ENCODE data around the gene CDC42SE1. TPM values are rescaled to one million over a fixed set of nuclear protein-coding genes. Genes with fewer than 3 reads are reported as not detected.
"Not testable (repeated sequence)": the region's sequence is repeated elsewhere in the genome, so short reads cannot be mapped to it uniquely, and the experiment has no call there.

CDC42SE1 gene, protein sequence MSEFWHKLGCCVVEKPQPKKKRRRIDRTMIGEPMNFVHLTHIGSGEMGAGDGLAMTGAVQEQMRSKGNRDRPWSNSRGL
- total RNA-seq (ENCODE audit: unreplicated experiment) = 180 TPM
- long read RNA-seq, transcript CDC42SE1-201 (5 exons, 3,045 nt) = major isoform, 22 of 49 reads
- long read RNA-seq, partial matches to known transcripts = 3 of 49 reads
- long read RNA-seq, other reads (novel, unspliced or antisense) = 21 of 49 reads

DNA sequence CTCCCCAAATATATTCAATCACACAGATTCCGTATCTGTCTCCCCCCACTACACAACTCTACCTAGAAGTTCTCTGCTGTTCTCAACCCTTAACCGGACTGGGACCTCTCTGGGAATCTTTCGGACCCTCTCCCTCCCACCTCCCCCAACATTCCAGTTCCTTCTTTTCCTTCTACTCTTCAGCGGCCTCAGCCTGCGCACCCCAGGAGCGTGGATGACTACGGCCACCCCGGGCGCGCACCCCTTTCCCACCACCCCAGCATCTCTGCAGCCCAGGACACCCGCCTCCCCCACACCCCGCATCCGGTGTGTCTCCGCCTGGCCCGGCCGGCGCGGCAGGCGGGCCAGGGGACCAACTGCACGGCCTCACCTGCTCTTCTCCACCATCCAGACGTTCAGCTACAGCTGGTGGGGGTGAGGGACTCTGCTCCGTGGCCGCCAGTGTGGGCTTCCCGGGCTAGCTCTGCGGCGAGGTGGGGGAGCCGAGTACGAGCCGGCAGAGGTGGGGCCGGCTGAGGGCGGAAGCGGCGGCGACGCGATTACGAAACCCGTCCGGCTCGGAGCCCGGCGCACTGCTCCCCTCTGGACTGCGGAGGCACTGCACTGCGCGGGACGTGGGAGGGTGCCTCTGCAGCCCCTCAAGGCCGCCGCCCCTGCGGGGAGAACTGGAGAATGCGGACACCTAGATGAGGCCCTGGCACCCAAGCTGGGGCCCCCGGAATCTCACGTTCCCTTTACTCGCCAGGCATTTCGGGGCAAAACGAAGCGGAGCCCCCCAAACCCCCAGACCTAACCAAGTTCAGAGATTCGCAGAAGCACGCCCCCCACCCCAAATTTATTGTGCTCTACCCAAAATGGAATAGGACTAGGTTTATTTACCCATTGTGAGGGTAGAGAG lies at the start of gene CDC42SE1:
TSS of gene CDC42SE1 (minus strand) at position 514 of the 898 bp plus-strand sequence. CDS start 3,892 bp downstream, outside the sequence.
- H3K9me3 Mint-ChIP-seq (ENCODE audit: unreplicated experiment) = no peaks in the 10 kb centered on the region
- peak within 1 kb of the TSS; percentile 97 for H3K27ac Mint-ChIP-seq (ENCODE audit: unreplicated experiment)
- peaks cover 10% of the 10 kb centered on the region for H3K27me3 Mint-ChIP-seq (ENCODE audit: unreplicated experiment)
- TF ChIP-seq, protein P1, sequence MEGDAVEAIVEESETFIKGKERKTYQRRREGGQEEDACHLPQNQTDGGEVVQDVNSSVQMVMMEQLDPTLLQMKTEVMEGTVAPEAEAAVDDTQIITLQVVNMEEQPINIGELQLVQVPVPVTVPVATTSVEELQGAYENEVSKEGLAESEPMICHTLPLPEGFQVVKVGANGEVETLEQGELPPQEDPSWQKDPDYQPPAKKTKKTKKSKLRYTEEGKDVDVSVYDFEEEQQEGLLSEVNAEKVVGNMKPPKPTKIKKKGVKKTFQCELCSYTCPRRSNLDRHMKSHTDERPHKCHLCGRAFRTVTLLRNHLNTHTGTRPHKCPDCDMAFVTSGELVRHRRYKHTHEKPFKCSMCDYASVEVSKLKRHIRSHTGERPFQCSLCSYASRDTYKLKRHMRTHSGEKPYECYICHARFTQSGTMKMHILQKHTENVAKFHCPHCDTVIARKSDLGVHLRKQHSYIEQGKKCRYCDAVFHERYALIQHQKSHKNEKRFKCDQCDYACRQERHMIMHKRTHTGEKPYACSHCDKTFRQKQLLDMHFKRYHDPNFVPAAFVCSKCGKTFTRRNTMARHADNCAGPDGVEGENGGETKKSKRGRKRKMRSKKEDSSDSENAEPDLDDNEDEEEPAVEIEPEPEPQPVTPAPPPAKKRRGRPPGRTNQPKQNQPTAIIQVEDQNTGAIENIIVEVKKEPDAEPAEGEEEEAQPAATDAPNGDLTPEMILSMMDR (IDR thresholded peaks at IDR 0.05; ENCODE audit: unreplicated experiment) = peak; percentile 66
- peaks cover 62% of the 10 kb centered on the region for H3K4me1 Mint-ChIP-seq (ENCODE audit: unreplicated experiment)
- peaks cover 36% of the 10 kb centered on the region for H3K36me3 Mint-ChIP-seq (ENCODE audit: low read depth, unreplicated experiment)
- H3K4me3 Mint-ChIP-seq (ENCODE audit: unreplicated experiment) = peak within 1 kb of the TSS; percentile 98
- peak; percentile 88 for DNase-seq (ENCODE audit: low spot score)

DNA sequence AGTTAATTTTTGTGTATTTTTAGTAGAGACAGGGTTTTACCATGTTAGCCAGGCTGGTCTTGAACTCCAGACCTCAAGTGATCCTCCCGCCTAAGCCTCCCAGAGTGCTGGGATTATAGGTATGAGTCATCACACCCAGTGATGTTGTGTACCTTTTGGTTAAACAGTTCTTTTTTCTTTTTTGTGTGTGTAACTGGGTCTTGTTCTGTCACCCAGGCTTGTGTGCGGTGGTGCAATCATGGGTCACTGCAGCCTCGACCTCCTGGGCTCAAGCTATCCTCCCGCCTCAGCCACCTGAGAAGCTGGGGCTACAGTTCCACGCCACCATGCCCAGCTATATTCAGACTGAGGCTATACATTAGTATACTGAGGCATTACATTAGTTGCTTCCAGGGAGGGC lies 48.9 kb upstream of the CDC42SE1 start:
- no peaks in the 10 kb centered on the region for H3K27me3 Mint-ChIP-seq (ENCODE audit: unreplicated experiment)
- no peak overlapping the region for H3K4me3 Mint-ChIP-seq (ENCODE audit: unreplicated experiment)
- no peaks in the 10 kb centered on the region for H3K4me1 Mint-ChIP-seq (ENCODE audit: unreplicated experiment)
- DNase-seq (ENCODE audit: low spot score) = no peak
- TF ChIP-seq, protein P1 (IDR thresholded peaks at IDR 0.05; ENCODE audit: unreplicated experiment) = no peak
- no peak overlapping the region for H3K27ac Mint-ChIP-seq (ENCODE audit: unreplicated experiment)
- H3K9me3 Mint-ChIP-seq (ENCODE audit: unreplicated experiment) = no peaks in the 10 kb centered on the region
- H3K36me3 Mint-ChIP-seq (ENCODE audit: low read depth, unreplicated experiment) = no peaks in the 10 kb centered on the region

DNA sequence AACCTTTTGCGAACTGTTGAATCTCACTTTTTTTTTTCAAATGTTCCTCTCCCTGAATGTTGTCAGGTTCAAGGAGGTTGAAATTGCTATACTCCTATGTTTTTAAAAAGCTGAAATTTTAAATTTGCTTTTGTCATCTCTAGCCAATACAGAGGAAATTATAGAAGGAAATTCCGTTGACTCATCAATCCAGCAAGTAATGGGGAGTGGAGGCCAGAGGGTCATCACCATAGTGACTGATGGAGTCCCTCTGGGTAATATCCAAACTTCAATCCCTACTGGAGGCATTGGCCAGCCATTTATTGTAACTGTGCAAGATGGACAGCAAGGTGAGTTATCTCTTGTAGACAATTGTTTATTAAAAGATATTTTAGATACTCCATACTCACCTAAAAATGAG lies 47.5 kb upstream of the CDC42SE1 start:
- TF ChIP-seq, protein P1 (IDR thresholded peaks at IDR 0.05; ENCODE audit: unreplicated experiment) = no peak
- Mint-ChIP-seq H3K4me1 (ENCODE audit: unreplicated experiment) (no peaks in the 10 kb centered on the region), H3K27me3 (ENCODE audit: unreplicated experiment) (no peaks in the 10 kb centered on the region), H3K4me3 (ENCODE audit: unreplicated experiment) (no peak overlapping the region), H3K9me3 (ENCODE audit: unreplicated experiment) (no peaks in the 10 kb centered on the region), H3K27ac (ENCODE audit: unreplicated experiment) (no peak overlapping the region), H3K36me3 (ENCODE audit: low read depth, unreplicated experiment) (no peaks in the 10 kb centered on the region)
- no peak for DNase-seq (ENCODE audit: low spot score)

- TF ChIP-seq, protein P1 (IDR thresholded peaks at IDR 0.05; ENCODE audit: unreplicated experiment) = no peak
- no peak for DNase-seq (ENCODE audit: low spot score)
- H3K27me3 Mint-ChIP-seq (ENCODE audit: unreplicated experiment) = no peaks in the 10 kb centered on the region
- H3K4me3 Mint-ChIP-seq (ENCODE audit: unreplicated experiment) = no peak overlapping the region
- no peaks in the 10 kb centered on the region for H3K4me1 Mint-ChIP-seq (ENCODE audit: unreplicated experiment)
- H3K27ac Mint-ChIP-seq (ENCODE audit: unreplicated experiment) = no peak overlapping the region
- H3K9me3 Mint-ChIP-seq (ENCODE audit: unreplicated experiment) = no peaks in the 10 kb centered on the region
- H3K36me3 Mint-ChIP-seq (ENCODE audit: low read depth, unreplicated experiment) = no peaks in the 10 kb centered on the region
Measured at GRCh38 chr1:151104630-151105029, 45.2 kb upstream of the CDC42SE1 start.

- TF ChIP-seq, protein P1 (IDR thresholded peaks at IDR 0.05; ENCODE audit: unreplicated experiment) = no peak
Measured at GRCh38 chr1:151098126-151098525, 38.7 kb upstream of the CDC42SE1 start.

GRCh38 chr1:151097426-151097825 lies 38.0 kb upstream of the CDC42SE1 start:
- not testable (repeated sequence) for H3K36me3 Mint-ChIP-seq (ENCODE audit: low read depth, unreplicated experiment); H3K27me3 Mint-ChIP-seq (ENCODE audit: unreplicated experiment); DNase-seq (ENCODE audit: low spot score); H3K4me3 Mint-ChIP-seq (ENCODE audit: unreplicated experiment); H3K27ac Mint-ChIP-seq (ENCODE audit: unreplicated experiment); H3K9me3 Mint-ChIP-seq (ENCODE audit: unreplicated experiment); H3K4me1 Mint-ChIP-seq (ENCODE audit: unreplicated experiment)

More at GRCh38 chr1:151098126-151098525, 38.7 kb upstream of the CDC42SE1 start:
- H3K27ac Mint-ChIP-seq (ENCODE audit: unreplicated experiment) = no peak overlapping the region
- no peak for DNase-seq (ENCODE audit: low spot score)
- no peaks in the 10 kb centered on the region for H3K4me1 Mint-ChIP-seq (ENCODE audit: unreplicated experiment)
- no peaks in the 10 kb centered on the region for H3K27me3 Mint-ChIP-seq (ENCODE audit: unreplicated experiment)
- no peaks in the 10 kb centered on the region for H3K9me3 Mint-ChIP-seq (ENCODE audit: unreplicated experiment)
- no peaks in the 10 kb centered on the region for H3K36me3 Mint-ChIP-seq (ENCODE audit: low read depth, unreplicated experiment)
- H3K4me3 Mint-ChIP-seq (ENCODE audit: unreplicated experiment) = no peak overlapping the region
